Bronchial epithelial cell (primary cell): ENCODE data around the gene ATP6V0D1. TPM values are rescaled to one million over a fixed set of nuclear protein-coding genes. Genes with fewer than 3 reads are reported as not detected.

Experiments used
- DNase-seq: peaks from one replicate; pipeline ENCODE4 v3.0.0-alpha.2; 2010; ENCODE audit warnings: low read depth
- FAIRE-seq: peaks from 2 replicates; lab custom pipeline; 2011; peaks lifted over from hg19 to GRCh38; lab: Jason Lieb, UNC
- H3K27me3 ChIP-seq: 2 replicates; pipeline ENCODE4 v1.5.1; 2011; ENCODE audit warnings: low read length; ENCODE audit not compliant: control insufficient read depth, insufficient read depth
- H3K36me3 ChIP-seq: 2 replicates; pipeline ENCODE4 v1.5.1; 2011; ENCODE audit warnings: low read length; ENCODE audit not compliant: control insufficient read depth, insufficient read depth
- H3K4me3 ChIP-seq: 2 replicates; pipeline ENCODE4 v1.5.1; 2011; ENCODE audit warnings: mild to moderate bottlenecking, low read depth, low read length, control low read depth
- total RNA-seq: library from RNA; depleted of rRNA; stranded (reverse); fragments of >200 nt; gene quantifications from 2 replicates; pipeline ENCODE4 v1.2.1, GENCODE V29; 2014
- TF ChIP-seq, protein P1 (sequence below): IDR thresholded peaks from 2 replicates; pipeline ENCODE4 v1.5.1; 2011; ENCODE audit warnings: mild to moderate bottlenecking, moderate library complexity, low read length, control low read depth, inconsistent platforms; ENCODE audit not compliant: insufficient read depth, severe bottlenecking

The ATP6V0D1 gene
- total RNA-seq, 1 donor from 2014 or later, result 78.2 TPM

DNA sequence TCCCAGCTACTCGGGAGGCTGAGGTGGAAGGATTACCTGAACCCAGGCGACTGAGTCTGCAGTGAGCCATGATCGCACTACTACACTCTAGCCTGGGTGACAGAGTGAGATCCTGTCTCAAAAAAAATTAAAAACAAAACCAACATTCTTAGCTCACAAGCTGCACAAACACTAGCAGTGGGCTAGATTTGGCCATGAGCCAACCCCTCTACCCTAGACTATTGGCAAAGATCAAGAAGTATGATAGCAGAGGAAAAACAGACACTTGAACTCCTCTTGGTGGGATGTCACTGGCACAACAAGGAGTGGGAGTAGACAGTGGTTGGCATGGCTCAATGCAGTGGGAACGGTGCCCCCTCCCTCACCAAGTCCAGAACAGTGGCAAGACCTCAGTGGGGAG is 28.1 kb upstream of the ATP6V0D1 start:
- DNase-seq (no peak), FAIRE-seq (no peak)
- no peaks in the 10 kb centered on the region for H3K36me3 ChIP-seq
- TF ChIP-seq, protein P1, sequence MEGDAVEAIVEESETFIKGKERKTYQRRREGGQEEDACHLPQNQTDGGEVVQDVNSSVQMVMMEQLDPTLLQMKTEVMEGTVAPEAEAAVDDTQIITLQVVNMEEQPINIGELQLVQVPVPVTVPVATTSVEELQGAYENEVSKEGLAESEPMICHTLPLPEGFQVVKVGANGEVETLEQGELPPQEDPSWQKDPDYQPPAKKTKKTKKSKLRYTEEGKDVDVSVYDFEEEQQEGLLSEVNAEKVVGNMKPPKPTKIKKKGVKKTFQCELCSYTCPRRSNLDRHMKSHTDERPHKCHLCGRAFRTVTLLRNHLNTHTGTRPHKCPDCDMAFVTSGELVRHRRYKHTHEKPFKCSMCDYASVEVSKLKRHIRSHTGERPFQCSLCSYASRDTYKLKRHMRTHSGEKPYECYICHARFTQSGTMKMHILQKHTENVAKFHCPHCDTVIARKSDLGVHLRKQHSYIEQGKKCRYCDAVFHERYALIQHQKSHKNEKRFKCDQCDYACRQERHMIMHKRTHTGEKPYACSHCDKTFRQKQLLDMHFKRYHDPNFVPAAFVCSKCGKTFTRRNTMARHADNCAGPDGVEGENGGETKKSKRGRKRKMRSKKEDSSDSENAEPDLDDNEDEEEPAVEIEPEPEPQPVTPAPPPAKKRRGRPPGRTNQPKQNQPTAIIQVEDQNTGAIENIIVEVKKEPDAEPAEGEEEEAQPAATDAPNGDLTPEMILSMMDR, result no peak
- no peak overlapping the region for H3K4me3 ChIP-seq
- no peaks in the 10 kb centered on the region for H3K27me3 ChIP-seq

DNA sequence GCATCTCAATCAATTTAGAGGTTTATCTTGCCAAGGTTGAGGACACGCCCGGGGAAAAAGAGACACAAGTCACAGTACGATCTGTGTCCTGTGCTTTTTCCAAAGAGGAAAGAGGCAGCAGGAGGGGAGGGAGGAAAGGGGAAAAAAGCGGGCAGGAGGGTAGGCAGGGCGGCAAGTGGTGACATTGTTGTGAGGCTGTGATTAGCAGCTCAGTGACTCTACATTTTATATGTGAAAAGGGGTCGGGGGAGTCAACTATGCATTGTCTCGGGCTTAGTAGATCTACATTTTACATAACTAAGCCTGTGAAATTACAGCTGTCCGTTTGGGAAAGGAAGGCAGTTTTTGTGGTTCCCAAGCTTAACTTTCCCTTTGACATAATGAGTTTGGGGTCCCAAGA is 25.5 kb upstream of the ATP6V0D1 start:
- Histone ChIP-seq H3K4me3 (no peak overlapping the region), H3K27me3 (no peaks in the 10 kb centered on the region), H3K36me3 (no peaks in the 10 kb centered on the region)
- FAIRE-seq, result no peak
- TF ChIP-seq, protein P1, result no peak
- DNase-seq, result no peak

DNA sequence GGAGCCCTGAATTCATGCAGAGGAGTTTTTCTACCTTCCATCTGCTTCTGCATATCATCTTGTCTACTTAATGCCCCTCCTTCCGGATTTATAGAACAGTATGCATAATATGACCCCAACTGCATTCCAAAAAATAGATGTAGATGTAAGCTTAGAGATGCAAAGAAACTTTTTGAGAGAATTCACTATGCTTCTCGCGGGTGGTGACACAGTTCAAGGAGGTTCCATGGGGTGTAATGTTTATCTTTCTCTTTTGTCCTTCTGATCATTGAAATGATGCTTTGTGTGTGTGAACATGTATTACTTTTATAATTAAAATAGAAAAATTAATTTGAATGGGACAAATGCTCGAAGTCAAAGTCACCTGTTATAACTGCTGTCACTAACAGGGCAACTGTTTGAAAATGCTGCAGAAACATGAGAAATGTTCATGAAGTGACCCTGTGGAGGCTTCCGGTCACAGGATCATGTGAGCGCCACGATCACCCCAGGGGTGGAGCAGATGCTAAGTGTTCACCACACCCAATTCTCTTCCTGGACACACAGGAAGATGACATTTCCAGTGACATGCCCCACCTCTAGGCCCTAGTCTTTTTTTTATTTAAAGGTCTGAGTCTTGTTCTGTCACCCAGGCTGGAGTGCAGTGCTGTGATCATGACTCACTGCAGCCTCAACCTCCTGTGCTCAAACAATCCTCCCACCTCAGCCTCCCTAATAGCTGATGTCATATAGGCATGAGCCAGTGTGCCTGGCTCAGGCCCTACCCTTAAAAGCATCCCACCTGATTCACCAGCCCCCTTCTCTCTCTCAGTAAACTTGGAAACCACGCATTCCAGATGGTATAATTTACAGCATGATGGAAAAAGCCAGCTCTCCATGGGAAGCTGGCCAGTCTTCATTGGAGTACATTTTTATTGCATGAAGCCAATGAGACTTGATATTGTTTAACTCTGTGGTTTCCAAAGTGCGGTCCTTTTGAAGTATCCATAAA is 23.4 kb upstream of the ATP6V0D1 start:
- H3K27me3 ChIP-seq, result no peaks in the 10 kb centered on the region
- DNase-seq (no peak), FAIRE-seq (no peak)
- no peak overlapping the region for H3K4me3 ChIP-seq
- TF ChIP-seq, protein P1, result no peak
- H3K36me3 ChIP-seq, result no peaks in the 10 kb centered on the region

DNA sequence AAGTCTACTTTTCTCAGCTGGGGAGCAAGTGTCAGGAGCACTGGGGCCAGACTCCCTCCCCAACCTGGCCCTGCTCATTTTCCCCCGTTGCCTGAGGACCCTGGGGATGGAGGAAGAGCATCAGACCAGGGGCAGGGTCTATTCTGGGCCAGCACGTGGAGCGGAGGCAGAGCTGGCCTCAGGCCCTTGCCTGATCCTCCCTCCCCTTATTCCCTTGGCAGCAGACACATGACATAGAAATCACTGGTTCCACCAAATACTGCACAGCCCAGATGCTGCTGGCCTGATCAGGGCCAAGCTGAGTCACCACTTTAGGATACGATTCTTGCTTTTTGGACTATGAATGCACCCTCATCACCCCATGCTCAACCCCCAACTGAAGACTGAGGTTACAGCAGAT is 18.1 kb upstream of the ATP6V0D1 start:
- Histone ChIP-seq H3K36me3 (no peaks in the 10 kb centered on the region), H3K4me3 (no peak overlapping the region), H3K27me3 (no peaks in the 10 kb centered on the region)
- DNase-seq (no peak), FAIRE-seq (no peak)
- TF ChIP-seq, protein P1, result no peak

DNA sequence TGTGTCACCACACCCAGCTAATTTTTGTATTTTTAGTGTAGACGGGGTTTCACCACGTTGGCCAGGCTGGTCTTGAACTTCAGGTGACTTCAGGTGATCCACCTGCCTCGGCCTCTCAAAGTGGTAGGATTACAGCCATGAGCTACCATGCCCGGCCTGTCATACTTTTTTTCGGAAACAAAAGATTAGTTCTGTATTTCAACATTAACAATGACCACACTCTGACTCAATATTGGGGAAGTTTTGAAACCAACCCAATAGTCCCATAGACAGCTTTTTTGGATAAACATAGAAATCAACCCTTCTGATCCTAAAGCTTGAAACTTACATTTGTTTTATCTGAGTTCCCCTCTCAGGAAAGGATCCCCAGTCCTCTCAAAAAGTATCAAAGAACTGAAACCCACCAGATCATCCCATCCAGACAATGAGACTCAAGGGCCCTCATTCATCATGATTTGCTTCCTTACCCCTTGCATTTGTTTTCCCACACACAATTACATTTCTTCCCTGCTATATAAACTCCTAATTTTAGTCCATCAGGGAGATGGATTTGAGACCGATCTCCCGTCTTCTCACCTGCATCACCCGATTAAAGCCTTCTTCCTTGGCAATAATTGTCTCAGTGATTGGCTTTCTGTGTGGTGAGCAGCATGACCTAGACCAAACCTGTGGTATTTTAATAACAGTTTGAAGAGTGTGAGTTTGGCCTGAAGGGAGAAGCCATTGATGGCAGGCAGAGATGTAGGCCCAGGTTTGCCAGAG is 9.6 kb upstream of the ATP6V0D1 start:
- DNase-seq (peak; percentile 70), FAIRE-seq (no peak)
- H3K36me3 ChIP-seq, result no peaks in the 10 kb centered on the region
- H3K4me3 ChIP-seq, result no peak overlapping the region
- no peaks in the 10 kb centered on the region for H3K27me3 ChIP-seq
- TF ChIP-seq, protein P1, result no peak
